GM18861 (cell line): ENCODE results near the gene C14orf180.

Experiments
- ATAC-seq: cut with Tn5 transposase; IDR thresholded peaks from one replicate; pipeline ENCODE4 v1.9.1; 2021; ENCODE audit not compliant: unreplicated experiment

C14orf180 gene

GRCh38 chr14:104591506-104592291 lies 12.1 kb downstream of the C14orf180 start:
- ATAC-seq, result no peak

- ATAC-seq, result no peak
These were observed 12.7 kb downstream of the C14orf180 start for GRCh38 chr14:104592292-104592672.

- ATAC-seq, result no peak
These were observed 13.2 kb downstream of the C14orf180 start for GRCh38 chr14:104592785-104593184.

- no peak for ATAC-seq
These were observed 13.7 kb downstream of the C14orf180 start for GRCh38 chr14:104593241-104593701.

- ATAC-seq, result no peak
These were observed 14.2 kb downstream of the C14orf180 start for GRCh38 chr14:104593710-104594136.

- no peak for ATAC-seq
These were observed 14.9 kb downstream of the C14orf180 start for GRCh38 chr14:104594310-104595046.

- no peak for ATAC-seq
These were observed 15.6 kb downstream of the C14orf180 start for GRCh38 chr14:104595116-104595675.

GRCh38 chr14:104595911-104596450 lies 16.4 kb downstream of the C14orf180 start:
- no peak for ATAC-seq

- ATAC-seq, result no peak
These were observed 16.9 kb downstream of the C14orf180 start for GRCh38 chr14:104596451-104596918.

- ATAC-seq, result no peak
These were observed 17.4 kb downstream of the C14orf180 start for GRCh38 chr14:104596927-104597351.

- no peak for ATAC-seq
These were observed 18.0 kb downstream of the C14orf180 start for GRCh38 chr14:104597576-104597975.

GRCh38 chr14:104598039-104598909 lies 18.7 kb downstream of the C14orf180 start:
- no peak for ATAC-seq

GRCh38 chr14:104598910-104599273 lies 19.3 kb downstream of the C14orf180 start:
- ATAC-seq, result no peak

- no peak for ATAC-seq
These were observed 19.9 kb downstream of the C14orf180 start for GRCh38 chr14:104599446-104599845.

- no peak for ATAC-seq
These were observed 20.6 kb downstream of the C14orf180 start for GRCh38 chr14:104600141-104600643.

- no peak for ATAC-seq
These were observed 21.2 kb downstream of the C14orf180 start for GRCh38 chr14:104600805-104601204.

GRCh38 chr14:104601786-104602185 lies 22.2 kb downstream of the C14orf180 start:
- no peak for ATAC-seq

GRCh38 chr14:104602315-104602932 lies 22.9 kb downstream of the C14orf180 start:
- ATAC-seq, result no peak

GRCh38 chr14:104602933-104603325 lies 23.4 kb downstream of the C14orf180 start:
- ATAC-seq, result no peak
